HCT116 (cell line): ENCODE results near the gene AEBP2.

Experiments
- CTCF ChIP-seq, 3 experiments: fragments of 200-600 bp in 1 of 3; sonication (generic) in 1 of 3; IDR thresholded peaks in 2 of 3; conservative IDR thresholded peaks in 1 of 3; 2 replicates each; pipeline ENCODE4 v1.5.1; 2012 to 2017; ENCODE audit warnings: low read depth in 2 of 3, low read length in 2 of 3, antibody characterized with exemption in 1 of 3, borderline replicate concordance in 1 of 3, control low read depth in 1 of 3, mild to moderate bottlenecking in 1 of 3, mixed read lengths in 1 of 3, mixed run types in 1 of 3, moderate library complexity in 1 of 3; ENCODE audit not compliant: insufficient read depth in 1 of 3
- EGR1 ChIP-seq: IDR thresholded peaks from 2 replicates; pipeline ENCODE4 v1.6.1; 2012; ENCODE audit warnings: low read depth
- EZH2 ChIP-seq: fragments of 200-600 bp; sonication (generic); IDR thresholded peaks from 2 replicates; pipeline ENCODE4 v1.6.1; 2017; ENCODE audit warnings: antibody characterized with exemption, mixed run types
- JUND ChIP-seq: IDR thresholded peaks from 2 replicates; pipeline ENCODE4 v1.6.1; 2012
- POLR2A ChIP-seq: IDR thresholded peaks from 2 replicates; pipeline ENCODE4 v1.7.0; 2011; ENCODE audit warnings: borderline replicate concordance; ENCODE audit not compliant: insufficient read depth, insufficient read length; ENCODE audit errors: extremely low read depth
- POLR2AphosphoS5 ChIP-seq: IDR thresholded peaks from 2 replicates; pipeline ENCODE4 v1.6.1; 2011; ENCODE audit warnings: mild to moderate bottlenecking, low read depth, low read length, moderate library complexity
- REST ChIP-seq: IDR thresholded peaks from 2 replicates; pipeline ENCODE4 v1.6.1; 2012; ENCODE audit warnings: low read depth
- SP1 ChIP-seq: IDR thresholded peaks from 2 replicates; pipeline ENCODE4 v1.6.1; 2012; ENCODE audit warnings: low read depth
- TCF7L2 ChIP-seq: IDR thresholded peaks from 2 replicates; pipeline ENCODE4 v1.7.0; 2011; ENCODE audit warnings: borderline replicate concordance, inconsistent platforms; ENCODE audit not compliant: insufficient read depth, insufficient read length; ENCODE audit errors: extremely low read depth

GRCh38 chr12:19482036-19482435, 42.7 kb downstream of the AEBP2 start:
- TF ChIP-seq EZH2 (no peak), POLR2A (no peak), CTCF (IDR thresholded peaks at IDR 0.05 in 2 of 3, conservative IDR thresholded peaks at IDR 0.05 in 1 of 3; ENCODE audit: borderline replicate concordance in 1 of 3, insufficient read depth in 1 of 3, low read depth in 2 of 3, low read length in 2 of 3) (no peak), JUND (no peak), EGR1 (no peak), POLR2AphosphoS5 (no peak), TCF7L2 (no peak), SP1 (no peak), REST (no peak)
